ENCODE results near the gene PRICKLE4.

The PRICKLE4 gene

GRCh38 chr6:41774841-41775240, 5.7 kb upstream of the PRICKLE4 start:
- DNase-seq, result no peak

GRCh38 chr6:41775293-41775882, 5.2 kb upstream of the PRICKLE4 start:
- no peak for DNase-seq

- DNase-seq, result no peak
These were observed 2.9 kb upstream of the PRICKLE4 start for GRCh38 chr6:41777551-41778285.

GRCh38 chr6:41778895-41779294, 1.7 kb upstream of the PRICKLE4 start:
- DNase-seq, result no peak

GRCh38 chr6:41779336-41779735, 1.2 kb upstream of the PRICKLE4 start:
- no peak for DNase-seq

GRCh38 chr6:41779788-41780550, 613 bp upstream of the PRICKLE4 start, which contains the start of gene FRS3:
Gene FRS3, minus strand, starts transcription at chr6:41779900. Its CDS starts 2,913 bp downstream, at chr6:41776987.
- peak; percentile 95 for DNase-seq

GRCh38 chr6:41781366-41781730, 766 bp downstream of the PRICKLE4 start:
- DNase-seq, result no peak

- DNase-seq, result no peak
These were observed 2.7 kb downstream of the PRICKLE4 start for GRCh38 chr6:41783106-41783780.

GRCh38 chr6:41784581-41785171, 4.1 kb downstream of the PRICKLE4 start:
- DNase-seq, result no peak

- no peak for DNase-seq
These were observed 4.7 kb downstream of the PRICKLE4 start for GRCh38 chr6:41785254-41785653.

- no peak for DNase-seq
These were observed 5.3 kb downstream of the PRICKLE4 start for GRCh38 chr6:41785689-41786450.

- DNase-seq, result peak; percentile 89
These were observed 6.1 kb downstream of the PRICKLE4 start for GRCh38 chr6:41786451-41787218.

- DNase-seq, result peak; percentile 97
These were observed 6.8 kb downstream of the PRICKLE4 start, which contains the start of gene TOMM6 for GRCh38 chr6:41787219-41787917. Gene TOMM6, plus strand, starts transcription at chr6:41787694. Its CDS starts 4 bp downstream, at chr6:41787698.

- DNase-seq, result peak; percentile 55
These were observed 8.8 kb downstream of the PRICKLE4 start for GRCh38 chr6:41789390-41789724.

- DNase-seq, result no peak
These were observed 9.5 kb downstream of the PRICKLE4 start for GRCh38 chr6:41790045-41790444.

- no peak for DNase-seq
These were observed 10.7 kb downstream of the PRICKLE4 start for GRCh38 chr6:41791305-41791704.

- no peak for DNase-seq
These were observed 11.4 kb downstream of the PRICKLE4 start for GRCh38 chr6:41791984-41792383.

- DNase-seq, result no peak
These were observed 15.9 kb downstream of the PRICKLE4 start for GRCh38 chr6:41796474-41796873.

GRCh38 chr6:41798901-41799558, 18.4 kb downstream of the PRICKLE4 start:
- no peak for DNase-seq

- no peak for DNase-seq
These were observed 19.0 kb downstream of the PRICKLE4 start for GRCh38 chr6:41799559-41799911.

All from hematopoietic multipotent progenitor cell treated with erythropoietin and hydrocortisone succinate and interleukin-3 and kit ligand, for 6 days (in vitro differentiated cells).